ENCODE results near the gene ADIPOR1. TPM values are rescaled to one million over a fixed set of nuclear protein-coding genes. Genes with fewer than 3 reads are reported as not detected.
A peak's percentile ranks its signal among the peaks of the same experiment; 100 is the strongest.

The ADIPOR1 gene
- total and polyA plus RNA-seq, 10 donors, result 34.0 to 167 (median 98.2) TPM

DNA sequence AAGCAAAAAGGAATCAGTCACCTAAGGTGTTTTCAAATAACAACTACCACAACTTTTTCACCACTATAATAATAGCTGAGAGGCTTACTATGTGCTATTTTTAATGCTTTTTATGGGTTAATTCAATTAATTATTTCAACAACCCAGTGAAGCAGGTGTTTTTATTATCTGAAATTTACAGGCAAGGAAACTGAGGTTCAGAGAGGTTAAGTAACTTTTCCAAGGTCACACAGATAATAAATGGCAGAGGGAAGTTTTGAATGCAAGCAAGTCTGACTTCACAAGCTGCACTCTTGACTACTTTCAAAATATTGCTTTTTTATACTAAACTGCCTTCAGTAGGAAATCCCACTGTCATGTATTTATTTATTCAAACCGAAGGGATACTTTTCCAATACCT is 44.8 kb upstream of the ADIPOR1 start:
- peaks cover under 1 to 28% (median 20%) of the 10 kb centered on the region in 6 donors for H3K4me1 ChIP-seq
- H3K9me3 ChIP-seq, result no peaks in the 10 kb centered on the region
- H3K27me3 ChIP-seq (replicated peaks in 1 of 7), result no peaks in the 10 kb centered on the region
- no peak overlapping the region for H3K4me3 ChIP-seq
- DNase-seq, result no peak
- TF ChIP-seq, protein P1, sequence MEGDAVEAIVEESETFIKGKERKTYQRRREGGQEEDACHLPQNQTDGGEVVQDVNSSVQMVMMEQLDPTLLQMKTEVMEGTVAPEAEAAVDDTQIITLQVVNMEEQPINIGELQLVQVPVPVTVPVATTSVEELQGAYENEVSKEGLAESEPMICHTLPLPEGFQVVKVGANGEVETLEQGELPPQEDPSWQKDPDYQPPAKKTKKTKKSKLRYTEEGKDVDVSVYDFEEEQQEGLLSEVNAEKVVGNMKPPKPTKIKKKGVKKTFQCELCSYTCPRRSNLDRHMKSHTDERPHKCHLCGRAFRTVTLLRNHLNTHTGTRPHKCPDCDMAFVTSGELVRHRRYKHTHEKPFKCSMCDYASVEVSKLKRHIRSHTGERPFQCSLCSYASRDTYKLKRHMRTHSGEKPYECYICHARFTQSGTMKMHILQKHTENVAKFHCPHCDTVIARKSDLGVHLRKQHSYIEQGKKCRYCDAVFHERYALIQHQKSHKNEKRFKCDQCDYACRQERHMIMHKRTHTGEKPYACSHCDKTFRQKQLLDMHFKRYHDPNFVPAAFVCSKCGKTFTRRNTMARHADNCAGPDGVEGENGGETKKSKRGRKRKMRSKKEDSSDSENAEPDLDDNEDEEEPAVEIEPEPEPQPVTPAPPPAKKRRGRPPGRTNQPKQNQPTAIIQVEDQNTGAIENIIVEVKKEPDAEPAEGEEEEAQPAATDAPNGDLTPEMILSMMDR (IDR thresholded peaks at IDR 0.05 in 8 of 11, conservative IDR thresholded peaks at IDR 0.05 in 3 of 11), result no peak
- TF ChIP-seq POLR2AphosphoS5 (IDR thresholded peaks at IDR 0.05) (no peak), POLR2A (IDR thresholded peaks at IDR 0.05) (no peak)
- 76 to 100% (median 89%) methylated on average over 1 of the region's 1 CpG for WGBS, 5 donors
- H3K27ac ChIP-seq, result no peak overlapping the region
- no peaks in the 10 kb centered on the region for H3K36me3 ChIP-seq
- intact Hi-C loops (cut with DNase I; ENCODE audit: low total_unique reads), result loop anchor here (10.0 kb wide), 1 partner anchor 198 kb away; the partner anchor contains the start of gene KDM5B

DNA sequence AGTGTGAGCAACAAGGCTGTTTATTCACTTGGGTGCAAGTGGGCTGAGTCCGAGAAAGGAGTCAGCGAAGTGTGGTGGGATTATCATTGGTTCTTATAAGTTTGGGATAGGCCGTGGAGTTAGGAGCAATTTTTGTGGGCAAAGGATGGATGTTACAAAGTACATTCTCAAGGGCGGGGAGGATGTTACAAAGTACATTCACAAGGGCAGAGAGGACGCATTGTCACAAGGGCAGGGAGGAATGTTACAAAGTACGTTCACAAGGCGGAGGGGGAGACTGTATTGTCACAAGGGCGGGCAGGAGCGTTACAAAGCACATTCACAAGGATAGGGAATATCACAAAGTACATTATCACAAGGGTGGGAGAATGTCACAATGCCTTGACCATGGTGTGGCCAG is 43.9 kb upstream of the ADIPOR1 start:
- 85 to 91% (median 88%) methylated on average over 9 of the region's 9 CpGs for WGBS, 5 donors
- no peak for DNase-seq
- H3K4me1 ChIP-seq, result peaks cover 0 to 24% (median 18%) of the 10 kb centered on the region in 6 donors
- no peak overlapping the region for H3K4me3 ChIP-seq
- no peak for TF ChIP-seq POLR2AphosphoS5 (IDR thresholded peaks at IDR 0.05)
- TF ChIP-seq POLR2A (IDR thresholded peaks at IDR 0.05), result no peak
- TF ChIP-seq, protein P1 (IDR thresholded peaks at IDR 0.05 in 8 of 11, conservative IDR thresholded peaks at IDR 0.05 in 3 of 11), result no peak
- no peaks in the 10 kb centered on the region for H3K9me3 ChIP-seq
- no peaks in the 10 kb centered on the region for H3K27me3 ChIP-seq (replicated peaks in 1 of 7)
- H3K36me3 ChIP-seq, result no peaks in the 10 kb centered on the region
- H3K27ac ChIP-seq, result no peak overlapping the region
- intact Hi-C loops (cut with DNase I; ENCODE audit: low total_unique reads), result loop anchor here (10.0 kb wide), 1 partner anchor 197 kb away; the partner anchor contains the start of gene KDM5B

DNA sequence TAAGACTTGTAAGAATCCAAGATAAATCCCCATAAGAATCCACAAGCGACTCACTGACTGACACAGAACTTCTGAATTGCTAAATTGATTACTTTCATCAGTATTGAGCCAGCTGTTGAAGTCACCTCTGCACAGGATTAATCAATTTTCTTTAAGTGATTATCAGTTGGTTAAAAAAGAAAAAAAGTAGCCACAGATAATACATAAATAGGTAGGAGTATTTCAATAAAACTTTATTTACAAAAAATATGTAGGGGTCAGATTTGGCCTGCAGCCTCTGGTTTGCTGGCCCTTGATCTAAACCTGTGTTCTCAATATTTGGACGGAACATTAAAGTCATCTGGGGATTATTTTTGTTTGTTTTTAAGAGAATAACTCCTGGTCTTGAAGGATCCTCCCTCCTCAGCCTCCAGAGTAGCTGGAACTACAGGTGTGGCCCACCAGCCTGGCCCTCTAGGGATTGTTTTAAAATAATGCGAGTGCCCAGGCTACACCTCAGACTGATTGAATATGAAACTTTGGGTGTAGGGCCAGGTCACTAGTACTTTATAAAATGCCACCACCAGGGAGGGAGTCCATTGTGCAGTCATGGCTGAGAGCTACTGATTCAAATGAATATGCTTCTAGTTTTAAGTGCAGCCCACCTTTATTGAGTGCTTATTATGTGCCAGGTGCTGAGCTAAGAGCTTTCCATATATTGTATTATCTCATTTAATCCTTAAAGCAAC is 42.3 kb upstream of the ADIPOR1 start:
- no peaks in the 10 kb centered on the region for H3K27me3 ChIP-seq (replicated peaks in 1 of 7)
- H3K4me3 ChIP-seq, result no peak overlapping the region
- H3K9me3 ChIP-seq, result no peaks in the 10 kb centered on the region
- TF ChIP-seq POLR2AphosphoS5 (IDR thresholded peaks at IDR 0.05) (no peak), POLR2A (IDR thresholded peaks at IDR 0.05) (no peak)
- TF ChIP-seq, protein P1 (IDR thresholded peaks at IDR 0.05 in 8 of 11, conservative IDR thresholded peaks at IDR 0.05 in 3 of 11), result no peak
- intact Hi-C loops (cut with DNase I; ENCODE audit: low total_unique reads), result loop anchor here (10.0 kb wide), 1 partner anchor 196 kb away; the partner anchor contains the start of gene KDM5B
- no peaks in the 10 kb centered on the region for H3K36me3 ChIP-seq
- H3K27ac ChIP-seq, result peak overlapping the region in 3 of 8 donors; percentile 25 to 66 (median 44)
- no peak for DNase-seq
- 82 to 96% (median 86%) methylated on average over 3 of the region's 3 CpGs for WGBS, 5 donors
- peaks cover 0 to 15% (median 10%) of the 10 kb centered on the region in 6 donors for H3K4me1 ChIP-seq

Measured in spleen (tissue), 11 donors.